Measurements from ENCODE around the gene SEPTIN6. TPM values are rescaled to one million over a fixed set of nuclear protein-coding genes. Genes with fewer than 3 reads are reported as not detected.
A peak's percentile ranks its signal among the peaks of the same experiment; 100 is the strongest.

The SEPTIN6 gene
- total and polyA plus RNA-seq, 2 donors (not counting 3 experiments of a cell fraction or from before 2014, with no cell fraction given), result 23.1 to 31.8 TPM

- dilution Hi-C loops (cut with MboI; ENCODE audit: extremely low pct_ligation_motif_present, low sequenced_read_pairs) (no loop called here), intact Hi-C loops (cut with micrococcal nuclease) (no loop called here)
- no peaks in the 10 kb centered on the region for H3K27me3 ChIP-seq (ENCODE audit: control insufficient read depth in 2 of 2, insufficient read depth in 2 of 2, low read length in 2 of 2)
- ChIA-PET POLR2A (no interaction called here), CTCF (interaction anchor here (1.2 to 2.6 kb wide), 3 partner anchors 10 to 75 kb away, joined by 3 to 8 read pairs (median 4); no protein-coding TSS in a partner anchor)
- peak overlapping the region; percentile 3 for H3K4me2 ChIP-seq (ENCODE audit: insufficient read depth, low read length)
- DNase-seq (ENCODE audit: low read depth, low spot score) (peak; percentile 65), FAIRE-seq (peak; percentile 83)
- TF ChIP-seq GATA2 (IDR thresholded peaks at IDR 0.05; ENCODE audit: insufficient read depth, insufficient read length, low read depth, low read length) (no peak), MAX (IDR thresholded peaks at IDR 0.05; ENCODE audit: insufficient read depth, insufficient read length) (no peak), FOS (IDR thresholded peaks at IDR 0.05; ENCODE audit: borderline replicate concordance, insufficient read depth, low read length) (no peak), EZH2 (IDR thresholded peaks at IDR 0.05; ENCODE audit: borderline replicate concordance, low read depth, low read length, severe bottlenecking) (no peak), JUN (IDR thresholded peaks at IDR 0.05; ENCODE audit: borderline replicate concordance, insufficient read depth, insufficient read length, low read depth) (no peak), POLR2AphosphoS5 (IDR thresholded peaks at IDR 0.05; ENCODE audit: insufficient read depth, low read depth, low read length) (no peak), MYC (IDR thresholded peaks at IDR 0.05; ENCODE audit: low read depth, low read length) (no peak), POLR2A (IDR thresholded peaks at IDR 0.05; ENCODE audit: low read depth, low read length) (no peak), CTCF (IDR thresholded peaks at IDR 0.05; ENCODE audit: extremely low read depth in 1 of 2, insufficient read depth in 1 of 2, low read depth in 1 of 2, low read length in 2 of 2) (no peak)
- H3K36me3 ChIP-seq (ENCODE audit: control insufficient read depth in 2 of 2, extremely low read depth in 1 of 2, insufficient read depth in 2 of 2, low read length in 2 of 2), result no peaks in the 10 kb centered on the region
- peak overlapping the region; percentile 45 for H3K9ac ChIP-seq (replicated peaks; ENCODE audit: extremely low read depth, insufficient read depth, low read length)
- peaks cover 28% of the 10 kb centered on the region for H3K4me1 ChIP-seq (ENCODE audit: control insufficient read depth, extremely low read depth, insufficient read depth, low read length)
- H3K9me1 ChIP-seq (replicated peaks; ENCODE audit: control insufficient read depth, extremely low read depth, insufficient read depth, low read length), result no peaks in the 10 kb centered on the region
- no peaks in the 10 kb centered on the region for H4K20me1 ChIP-seq (replicated peaks; ENCODE audit: control insufficient read depth, extremely low read depth, insufficient read depth, low read length)
- TSS peak; percentile 96 for BruUV-seq (replicated peaks)
- peak overlapping the region; percentile 78 for H3K27ac ChIP-seq (ENCODE audit: insufficient read depth, low read depth, low read length)
- H3K4me3 ChIP-seq (replicated peaks in 1 of 3; ENCODE audit: insufficient read depth in 1 of 3, low read depth in 1 of 3, low read length in 3 of 3), result peak overlapping the region in 1 of 3 experiments; percentile 11
- no peaks in the 10 kb centered on the region for H3K9me3 ChIP-seq (replicated peaks; ENCODE audit: control insufficient read depth, insufficient read depth, low read length)
- peaks cover 18% of the 10 kb centered on the region for H3K79me2 ChIP-seq (ENCODE audit: control insufficient read depth, insufficient read depth, low read length)
- H2AFZ ChIP-seq (ENCODE audit: low read depth, low read length), result peak overlapping the region; percentile 64
Observed at GRCh38 chrX:119685225-119686066, 7.5 kb downstream of the SEPTIN6 start.

Data from endothelial cell of umbilical vein (primary cell).